ENCODE data around the gene LHFPL6.

GRCh38 chr13:39469676-39470075, 133.3 kb downstream of the LHFPL6 start:
- TF ChIP-seq CTCF (IDR thresholded peaks at IDR 0.05; ENCODE audit: low read length) (no peak), EZH2 (IDR thresholded peaks at IDR 0.05; ENCODE audit: borderline replicate concordance, low read length) (no peak)

All from OCI-LY1 (cell line).